IPS-15b (cell line): ENCODE results near the gene RSPH6A.

Experiments used
- H3K27me3 ChIP-seq: one replicate; pipeline ENCODE4 v1.6.1; 2013; ENCODE audit warnings: low read length; ENCODE audit not compliant: control insufficient read depth, insufficient read depth
- H3K36me3 ChIP-seq: one replicate; pipeline ENCODE4 v1.6.1; 2013; ENCODE audit warnings: low read length; ENCODE audit not compliant: control insufficient read depth, insufficient read depth
- H3K4me1 ChIP-seq: one replicate; pipeline ENCODE4 v1.6.1; 2013; ENCODE audit warnings: mild to moderate bottlenecking, low read length; ENCODE audit not compliant: control insufficient read depth, insufficient read depth
- H3K4me3 ChIP-seq: one replicate; pipeline ENCODE4 v1.5.1; 2013; ENCODE audit warnings: low read depth, low read length
- H3K9ac ChIP-seq: one replicate; pipeline ENCODE4 v1.6.1; 2013; ENCODE audit warnings: low read depth, mild to moderate bottlenecking, low read length
- H3K9me3 ChIP-seq: one replicate; pipeline ENCODE4 v1.6.1; 2013; ENCODE audit warnings: mild to moderate bottlenecking, low read length; ENCODE audit not compliant: control insufficient read depth, insufficient read depth

RSPH6A gene

DNA sequence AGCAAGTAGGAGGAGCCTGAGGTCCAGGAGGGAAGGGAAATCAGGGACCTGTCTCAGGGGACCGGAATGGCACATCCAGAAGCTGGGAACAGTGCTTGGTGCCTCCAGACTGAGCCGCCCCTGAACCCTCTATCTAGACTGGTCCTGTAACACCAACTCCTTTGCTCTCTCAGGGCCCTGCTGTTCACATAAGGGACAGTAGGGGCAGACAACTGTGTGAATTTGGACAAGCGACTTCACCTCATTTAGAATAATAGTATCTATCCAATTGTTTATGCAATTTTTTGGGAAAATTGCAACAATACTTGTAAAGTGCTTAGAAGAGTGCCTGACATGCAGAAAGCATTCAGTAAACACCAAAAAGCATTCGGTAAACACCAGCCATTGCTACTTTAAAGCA is 33.8 kb upstream of the RSPH6A start:
- Histone ChIP-seq H3K27me3 (no peaks in the 10 kb centered on the region), H3K4me1 (no peaks in the 10 kb centered on the region), H3K36me3 (peaks cover 56% of the 10 kb centered on the region), H3K9ac (no peak overlapping the region), H3K4me3 (no peak overlapping the region), H3K9me3 (no peaks in the 10 kb centered on the region)

- H3K36me3 ChIP-seq = peaks cover 54% of the 10 kb centered on the region
- H3K4me3 ChIP-seq = no peak overlapping the region
- no peaks in the 10 kb centered on the region for H3K4me1 ChIP-seq
- no peak overlapping the region for H3K9ac ChIP-seq
- H3K9me3 ChIP-seq = no peaks in the 10 kb centered on the region
- H3K27me3 ChIP-seq = no peaks in the 10 kb centered on the region
These were observed 32.6 kb upstream of the RSPH6A start for GRCh38 chr19:45847663-45848062.

GRCh38 chr19:45842198-45842597 is 27.1 kb upstream of the RSPH6A start:
- Histone ChIP-seq H3K36me3 (peaks cover 42% of the 10 kb centered on the region), H3K9me3 (no peaks in the 10 kb centered on the region), H3K27me3 (no peaks in the 10 kb centered on the region)

DNA sequence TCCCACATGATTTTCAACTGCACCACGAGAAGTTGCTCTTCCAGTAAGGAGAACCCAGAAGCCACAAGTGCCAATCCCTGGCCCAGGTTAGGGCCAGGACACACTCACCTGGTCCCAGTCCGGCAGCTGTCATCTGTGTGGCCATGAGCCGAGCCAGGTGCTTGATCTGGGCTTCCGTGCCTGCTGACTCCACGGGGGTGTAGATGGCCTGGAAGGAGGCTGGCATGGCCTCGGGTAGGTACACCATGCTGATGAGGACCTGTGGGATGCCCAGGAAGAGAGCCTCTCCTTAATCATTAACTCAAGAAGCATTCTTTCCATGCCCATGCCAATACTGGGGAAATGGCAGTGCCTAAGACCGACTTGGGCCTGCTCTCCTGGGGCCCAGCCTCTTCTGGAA is 19.9 kb upstream of the RSPH6A start:
- H3K27me3 ChIP-seq = no peaks in the 10 kb centered on the region
- no peaks in the 10 kb centered on the region for H3K9me3 ChIP-seq
- no peak overlapping the region for H3K4me3 ChIP-seq
- no peaks in the 10 kb centered on the region for H3K4me1 ChIP-seq
- no peak overlapping the region for H3K9ac ChIP-seq
- peaks cover 59% of the 10 kb centered on the region for H3K36me3 ChIP-seq

More at GRCh38 chr19:45842198-45842597, 27.1 kb upstream of the RSPH6A start:
- no peak overlapping the region for H3K9ac ChIP-seq
- no peaks in the 10 kb centered on the region for H3K4me1 ChIP-seq
- no peak overlapping the region for H3K4me3 ChIP-seq

DNA sequence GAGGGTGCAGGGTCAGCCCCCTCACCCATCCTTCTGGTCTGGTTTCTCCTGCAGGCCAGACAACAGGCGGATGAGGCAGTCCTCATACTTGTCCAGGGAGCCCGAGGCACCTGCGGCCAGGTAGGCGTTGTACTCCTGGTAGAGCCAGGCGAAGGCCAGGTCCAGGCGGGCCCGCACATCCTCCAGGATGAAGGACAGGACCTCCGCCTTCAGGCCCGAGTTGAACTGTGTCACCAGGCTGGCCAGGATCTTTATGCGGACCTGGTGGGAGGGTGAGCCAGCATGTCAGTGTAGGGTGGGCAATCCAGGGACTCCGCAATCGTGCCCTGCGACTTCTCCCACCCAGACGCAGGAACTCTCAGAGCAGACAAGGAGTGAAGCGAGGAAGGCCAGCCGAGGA is 13.8 kb upstream of the RSPH6A start:
- Histone ChIP-seq H3K4me3 (no peak overlapping the region), H3K9ac (no peak overlapping the region), H3K27me3 (no peaks in the 10 kb centered on the region), H3K4me1 (no peaks in the 10 kb centered on the region), H3K36me3 (peaks cover 80% of the 10 kb centered on the region), H3K9me3 (no peaks in the 10 kb centered on the region)

DNA sequence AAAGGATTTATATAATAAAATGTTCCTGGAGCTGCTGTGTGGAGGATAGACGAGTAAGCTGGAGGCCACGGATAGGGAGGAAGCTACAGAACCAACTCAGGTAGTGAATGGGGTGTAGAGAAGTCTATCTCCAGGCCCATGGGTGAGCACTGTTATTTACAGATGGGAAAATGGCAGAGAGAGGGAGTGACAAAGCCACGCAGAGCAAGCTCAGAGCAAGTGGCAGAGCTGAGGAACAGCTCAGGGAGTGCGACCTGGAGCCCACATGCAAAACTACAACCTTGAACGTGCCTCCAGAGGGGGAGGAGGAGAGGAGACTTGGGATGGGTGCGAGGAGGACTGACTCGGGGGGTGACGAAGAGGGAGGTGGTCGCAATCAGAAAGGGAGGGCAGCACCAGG is 13.4 kb upstream of the RSPH6A start:
- Histone ChIP-seq H3K9me3 (no peaks in the 10 kb centered on the region), H3K27me3 (no peaks in the 10 kb centered on the region), H3K4me3 (no peak overlapping the region), H3K4me1 (no peaks in the 10 kb centered on the region), H3K9ac (no peak overlapping the region), H3K36me3 (peaks cover 82% of the 10 kb centered on the region)

DNA sequence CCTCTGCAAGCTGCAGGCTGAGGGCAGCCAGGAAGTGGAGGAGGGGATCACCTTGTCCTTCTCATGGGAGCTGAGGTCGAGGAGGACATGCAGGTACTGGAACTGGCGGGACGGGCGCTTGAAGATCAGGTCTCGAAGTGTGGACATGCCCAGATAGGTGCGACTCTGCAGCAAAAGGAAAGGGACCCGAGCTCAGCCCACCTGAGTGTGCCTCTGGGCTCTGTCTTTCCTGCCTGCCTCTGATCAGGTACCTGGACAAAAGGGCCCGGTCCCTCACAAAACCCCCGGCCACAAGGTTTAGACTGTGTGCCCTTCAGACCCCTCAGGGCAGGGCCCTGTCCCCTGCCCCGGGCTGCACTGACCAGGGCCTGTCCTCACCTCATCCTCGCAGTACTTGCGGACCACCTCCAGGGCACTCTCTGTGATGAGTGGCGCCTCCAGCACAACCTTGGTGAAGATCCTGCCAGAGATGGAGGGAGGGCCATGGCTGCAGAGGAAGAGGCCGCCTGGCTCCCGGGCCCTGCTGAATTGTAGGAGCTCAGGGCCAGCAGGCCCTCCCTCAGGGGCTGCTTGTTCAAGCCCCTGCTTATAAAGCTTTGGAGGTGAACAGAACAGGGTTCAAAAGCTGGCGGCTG is 12.5 kb upstream of the RSPH6A start:
- peaks cover 87% of the 10 kb centered on the region for H3K36me3 ChIP-seq
- no peaks in the 10 kb centered on the region for H3K4me1 ChIP-seq
- H3K9me3 ChIP-seq = no peaks in the 10 kb centered on the region
- H3K27me3 ChIP-seq = no peaks in the 10 kb centered on the region
- H3K9ac ChIP-seq = no peak overlapping the region
- H3K4me3 ChIP-seq = no peak overlapping the region

DNA sequence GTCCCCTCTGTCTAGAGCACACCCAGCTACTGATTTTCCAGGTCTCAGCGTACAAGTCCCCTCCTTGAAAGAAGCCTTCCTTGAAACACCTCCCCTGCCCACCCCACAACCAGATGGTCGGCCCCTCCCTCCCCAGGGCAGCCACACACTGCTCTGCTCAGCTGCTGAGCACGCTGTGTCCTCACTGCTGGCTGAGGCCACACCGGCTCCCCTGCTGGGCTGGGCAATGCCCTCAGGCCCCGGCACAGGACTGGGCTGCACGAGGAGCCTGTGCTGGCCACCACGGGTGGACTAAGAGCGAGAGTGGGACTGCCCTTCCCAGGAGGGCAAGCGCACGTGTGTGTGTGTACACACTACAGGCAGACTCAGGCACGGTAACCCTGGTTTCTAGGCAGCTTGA is 11.8 kb upstream of the RSPH6A start:
- Histone ChIP-seq H3K4me3 (no peak overlapping the region), H3K9ac (no peak overlapping the region), H3K36me3 (peaks cover 85% of the 10 kb centered on the region), H3K27me3 (no peaks in the 10 kb centered on the region), H3K9me3 (no peaks in the 10 kb centered on the region), H3K4me1 (no peaks in the 10 kb centered on the region)

DNA sequence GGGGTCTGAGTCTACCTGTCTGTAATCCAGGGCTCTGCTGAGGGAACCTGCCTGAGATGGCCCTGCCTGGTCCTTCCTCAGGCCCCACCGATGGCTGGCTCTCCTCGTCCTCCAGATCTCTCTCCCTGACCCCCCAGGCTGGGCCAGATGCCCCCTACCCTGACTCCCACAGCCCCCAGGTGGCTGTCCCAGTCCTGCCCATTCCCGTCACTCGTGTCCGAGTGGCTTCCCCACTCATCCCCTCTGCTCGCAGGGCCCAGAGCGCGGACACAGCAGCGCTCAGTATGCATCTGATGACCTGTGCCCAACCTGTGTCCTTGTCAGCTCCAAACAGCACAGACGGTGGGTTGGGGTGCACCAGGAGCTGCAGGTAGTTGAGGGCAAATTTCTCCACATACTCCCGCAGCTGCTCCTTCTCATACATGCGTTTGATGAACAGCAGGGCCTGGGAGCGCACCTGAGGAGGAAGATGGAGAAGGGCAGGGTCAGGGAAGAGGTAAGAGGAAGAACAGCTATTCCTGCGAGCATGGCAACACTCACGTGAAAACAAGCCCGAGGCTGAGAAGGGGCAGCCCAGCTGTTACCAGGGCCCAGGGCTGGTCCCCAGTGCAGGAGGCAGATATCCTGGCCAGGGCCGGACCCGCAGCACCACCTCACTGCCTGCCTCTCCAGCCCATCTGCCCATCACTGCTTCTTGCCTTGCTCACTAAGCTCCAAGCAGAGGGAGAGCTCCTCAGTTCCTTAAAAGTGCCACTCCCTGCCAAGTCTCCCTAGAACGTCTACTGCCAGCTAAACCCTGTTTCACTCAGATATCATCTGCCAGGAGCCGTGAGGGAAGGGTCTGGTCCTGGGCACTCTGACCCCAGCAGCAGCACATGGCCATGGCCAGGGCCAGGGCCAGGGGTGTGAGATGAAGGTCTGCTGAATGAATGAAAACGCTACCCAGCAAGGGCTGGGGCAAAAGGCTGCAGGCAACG is 11.1 kb upstream of the RSPH6A start:
- Histone ChIP-seq H3K9ac (no peak overlapping the region), H3K36me3 (peaks cover 84% of the 10 kb centered on the region), H3K4me1 (no peaks in the 10 kb centered on the region), H3K27me3 (no peaks in the 10 kb centered on the region), H3K4me3 (no peak overlapping the region), H3K9me3 (no peaks in the 10 kb centered on the region)

GRCh38 chr19:45825263-45825605 is 10.1 kb upstream of the RSPH6A start:
- no peak overlapping the region for H3K4me3 ChIP-seq
- H3K9me3 ChIP-seq = no peaks in the 10 kb centered on the region
- no peak overlapping the region for H3K9ac ChIP-seq
- H3K36me3 ChIP-seq = peaks cover 86% of the 10 kb centered on the region
- H3K4me1 ChIP-seq = no peaks in the 10 kb centered on the region
- H3K27me3 ChIP-seq = no peaks in the 10 kb centered on the region

- Histone ChIP-seq H3K27me3 (no peaks in the 10 kb centered on the region), H3K36me3 (peaks cover 85% of the 10 kb centered on the region), H3K9me3 (no peaks in the 10 kb centered on the region), H3K9ac (no peak overlapping the region), H3K4me1 (no peaks in the 10 kb centered on the region), H3K4me3 (no peak overlapping the region)
These were observed 9.6 kb upstream of the RSPH6A start for GRCh38 chr19:45824531-45825262.
